ENCODE results near the gene SLBP.

DNA sequence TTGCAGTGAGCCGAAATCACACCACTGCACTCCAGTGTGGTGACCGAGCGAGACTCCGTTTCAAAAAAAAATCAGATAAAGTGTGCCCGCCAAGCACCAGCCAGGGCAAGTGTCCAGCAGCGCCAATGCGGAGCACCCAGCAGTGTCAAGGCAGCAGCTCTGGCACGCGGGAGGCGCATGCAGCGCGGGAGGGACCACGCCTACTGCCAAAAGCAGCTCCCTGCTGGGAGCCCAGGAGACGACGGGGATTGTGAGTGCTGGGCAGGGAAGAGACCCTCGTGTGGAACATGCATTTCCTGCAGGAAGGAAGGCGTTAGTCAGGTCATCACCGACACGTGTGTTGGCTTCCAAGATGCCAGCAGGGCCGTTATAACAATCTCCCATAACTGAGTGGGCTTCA lies 38.4 kb downstream of the SLBP start:
- TF ChIP-seq, protein P1, sequence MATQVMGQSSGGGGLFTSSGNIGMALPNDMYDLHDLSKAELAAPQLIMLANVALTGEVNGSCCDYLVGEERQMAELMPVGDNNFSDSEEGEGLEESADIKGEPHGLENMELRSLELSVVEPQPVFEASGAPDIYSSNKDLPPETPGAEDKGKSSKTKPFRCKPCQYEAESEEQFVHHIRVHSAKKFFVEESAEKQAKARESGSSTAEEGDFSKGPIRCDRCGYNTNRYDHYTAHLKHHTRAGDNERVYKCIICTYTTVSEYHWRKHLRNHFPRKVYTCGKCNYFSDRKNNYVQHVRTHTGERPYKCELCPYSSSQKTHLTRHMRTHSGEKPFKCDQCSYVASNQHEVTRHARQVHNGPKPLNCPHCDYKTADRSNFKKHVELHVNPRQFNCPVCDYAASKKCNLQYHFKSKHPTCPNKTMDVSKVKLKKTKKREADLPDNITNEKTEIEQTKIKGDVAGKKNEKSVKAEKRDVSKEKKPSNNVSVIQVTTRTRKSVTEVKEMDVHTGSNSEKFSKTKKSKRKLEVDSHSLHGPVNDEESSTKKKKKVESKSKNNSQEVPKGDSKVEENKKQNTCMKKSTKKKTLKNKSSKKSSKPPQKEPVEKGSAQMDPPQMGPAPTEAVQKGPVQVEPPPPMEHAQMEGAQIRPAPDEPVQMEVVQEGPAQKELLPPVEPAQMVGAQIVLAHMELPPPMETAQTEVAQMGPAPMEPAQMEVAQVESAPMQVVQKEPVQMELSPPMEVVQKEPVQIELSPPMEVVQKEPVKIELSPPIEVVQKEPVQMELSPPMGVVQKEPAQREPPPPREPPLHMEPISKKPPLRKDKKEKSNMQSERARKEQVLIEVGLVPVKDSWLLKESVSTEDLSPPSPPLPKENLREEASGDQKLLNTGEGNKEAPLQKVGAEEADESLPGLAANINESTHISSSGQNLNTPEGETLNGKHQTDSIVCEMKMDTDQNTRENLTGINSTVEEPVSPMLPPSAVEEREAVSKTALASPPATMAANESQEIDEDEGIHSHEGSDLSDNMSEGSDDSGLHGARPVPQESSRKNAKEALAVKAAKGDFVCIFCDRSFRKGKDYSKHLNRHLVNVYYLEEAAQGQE (IDR thresholded peaks at IDR 0.05; ENCODE audit: insufficient read depth in 1 of 2, low read depth in 2 of 2, low read length in 2 of 2) = no peak
- TF ChIP-seq SIN3A (IDR thresholded peaks at IDR 0.05; ENCODE audit: borderline replicate concordance, insufficient read depth, low read length) = no peak
